ENCODE measurements around the gene HNRNPUL2. TPM values are rescaled to one million over a fixed set of nuclear protein-coding genes. Genes with fewer than 3 reads are reported as not detected.
A peak's percentile ranks its signal among the peaks of the same experiment; 100 is the strongest.
"Not testable (repeated sequence)": the region's sequence is repeated elsewhere in the genome, so short reads cannot be mapped to it uniquely, and the experiment has no call there.

Gene HNRNPUL2
- total RNA-seq, 4 donors from 2014 or later, result 38.7 to 68.8 (median 50.3) TPM

- peak; percentile 87 to 95 (median 89) for DNase-seq
- H3K9me3 ChIP-seq, result no peaks in the 10 kb centered on the region
- TF ChIP-seq POLR2A (IDR thresholded peaks at IDR 0.05) (peak; percentile 61 to 80), CTCF (IDR thresholded peaks at IDR 0.05) (no peak)
- H3K4me3 ChIP-seq, result peak within 1 kb of the TSS; percentile 78 to 97 (median 90)
- peak within 1 kb of the TSS; percentile 79 to 92 (median 89) for H3K27ac ChIP-seq
- H3K27me3 ChIP-seq, result no peaks in the 10 kb centered on the region
- H3K36me3 ChIP-seq, result peaks cover 0 to 32% (median 0%) of the 10 kb centered on the region in 3 donors
- peaks cover 0 to 23% (median 4%) of the 10 kb centered on the region in 4 donors for H3K4me1 ChIP-seq
Observed at GRCh38 chr11:62678770-62679696, 48.2 kb downstream of the HNRNPUL2 start, which contains the start of gene UBXN1. Gene UBXN1, minus strand, starts transcription at chr11:62679073. Its CDS starts 150 bp downstream, at chr11:62678923.

- H3K4me3 ChIP-seq, result peak overlapping the region; percentile 78 to 97 (median 90)
- H3K27me3 ChIP-seq, result no peaks in the 10 kb centered on the region
- H3K36me3 ChIP-seq, result peaks cover 0 to 38% (median 0%) of the 10 kb centered on the region in 3 donors
- no peaks in the 10 kb centered on the region for H3K9me3 ChIP-seq
- peaks cover 0 to 29% (median 4%) of the 10 kb centered on the region in 4 donors for H3K4me1 ChIP-seq
- TF ChIP-seq POLR2A (IDR thresholded peaks at IDR 0.05), result no peak
- H3K27ac ChIP-seq, result peak overlapping the region; percentile 79 to 92 (median 89)
- DNase-seq, result no peak
Observed at GRCh38 chr11:62678433-62678769, 48.9 kb downstream of the HNRNPUL2 start.

GRCh38 chr11:62677714-62678113, 49.5 kb downstream of the HNRNPUL2 start:
- TF ChIP-seq POLR2A (IDR thresholded peaks at IDR 0.05) (no peak), CTCF (IDR thresholded peaks at IDR 0.05) (no peak)

GRCh38 chr11:62677156-62677555, 50.1 kb downstream of the HNRNPUL2 start:
- H3K4me1 ChIP-seq, result peaks cover 0 to 40% (median 11%) of the 10 kb centered on the region in 4 donors

More at GRCh38 chr11:62677714-62678113, 49.5 kb downstream of the HNRNPUL2 start:
- DNase-seq, result no peak
- peak overlapping the region in 2 of 4 donors; percentile 78 to 97 for H3K4me3 ChIP-seq
- peaks cover 0 to 35% (median 7%) of the 10 kb centered on the region in 4 donors for H3K4me1 ChIP-seq
- no peaks in the 10 kb centered on the region for H3K9me3 ChIP-seq
- H3K36me3 ChIP-seq, result peaks cover 0 to 38% (median 0%) of the 10 kb centered on the region in 3 donors
- H3K27ac ChIP-seq, result no peak overlapping the region
- H3K27me3 ChIP-seq, result no peaks in the 10 kb centered on the region

GRCh38 chr11:62676698-62677097, 50.6 kb downstream of the HNRNPUL2 start:
- no peak for DNase-seq
- peaks cover 0 to 38% (median 0%) of the 10 kb centered on the region in 3 donors for H3K36me3 ChIP-seq
- TF ChIP-seq CTCF (IDR thresholded peaks at IDR 0.05), result no peak
- no peak for TF ChIP-seq POLR2A (IDR thresholded peaks at IDR 0.05)
- no peaks in the 10 kb centered on the region for H3K9me3 ChIP-seq
- no peak overlapping the region for H3K27ac ChIP-seq
- H3K4me3 ChIP-seq, result no peak overlapping the region
- H3K4me1 ChIP-seq, result peaks cover 0 to 40% (median 11%) of the 10 kb centered on the region in 4 donors
- no peaks in the 10 kb centered on the region for H3K27me3 ChIP-seq

More at GRCh38 chr11:62677156-62677555, 50.1 kb downstream of the HNRNPUL2 start:
- peaks cover 0 to 38% (median 0%) of the 10 kb centered on the region in 3 donors for H3K36me3 ChIP-seq
- H3K4me3 ChIP-seq, result no peak overlapping the region
- no peaks in the 10 kb centered on the region for H3K27me3 ChIP-seq
- TF ChIP-seq POLR2A (IDR thresholded peaks at IDR 0.05) (no peak), CTCF (IDR thresholded peaks at IDR 0.05) (no peak)
- no peak overlapping the region for H3K27ac ChIP-seq
- no peaks in the 10 kb centered on the region for H3K9me3 ChIP-seq
- no peak for DNase-seq

- not testable (repeated sequence) for H3K27ac ChIP-seq, H3K4me3 ChIP-seq, H3K27me3 ChIP-seq, H3K9me3 ChIP-seq, DNase-seq
- Histone ChIP-seq H3K4me1 (peaks cover 0 to 46% (median 13%) of the 10 kb centered on the region in 4 donors), H3K36me3 (peaks cover 0 to 38% (median 0%) of the 10 kb centered on the region in 3 donors)
Observed at GRCh38 chr11:62675415-62675814, 51.8 kb downstream of the HNRNPUL2 start.
